IPS-18c (cell line): ENCODE data around the gene KYNU.
"Not testable (repeated sequence)": the region's sequence is repeated elsewhere in the genome, so short reads cannot be mapped to it uniquely, and the experiment has no call there.

ENCODE experiments used
- H3K4me3 ChIP-seq: 2 replicates; pipeline ENCODE4 v1.7.0; 2013; ENCODE audit warnings: low read depth, mild to moderate bottlenecking, low read length, moderate library complexity; ENCODE audit not compliant: insufficient read depth
- H3K9me3 ChIP-seq: one replicate; pipeline ENCODE4 v1.6.1; 2013; ENCODE audit warnings: mild to moderate bottlenecking, low read length, moderate library complexity; ENCODE audit not compliant: control insufficient read depth, insufficient read depth

Gene KYNU

GRCh38 chr2:143081616-143082015 is 204.2 kb downstream of the KYNU start:
- H3K4me3 ChIP-seq: no peak overlapping the region
- H3K9me3 ChIP-seq: no peaks in the 10 kb centered on the region

GRCh38 chr2:143083636-143084035 is 206.2 kb downstream of the KYNU start:
- Histone ChIP-seq H3K4me3 (no peak overlapping the region), H3K9me3 (no peaks in the 10 kb centered on the region)

GRCh38 chr2:143084462-143084861 is 207.0 kb downstream of the KYNU start:
- H3K4me3 ChIP-seq: no peak overlapping the region
- no peaks in the 10 kb centered on the region for H3K9me3 ChIP-seq

- Histone ChIP-seq H3K9me3 (no peaks in the 10 kb centered on the region), H3K4me3 (no peak overlapping the region)
Measured at GRCh38 chr2:143085125-143085784, 207.8 kb downstream of the KYNU start.

- no peak overlapping the region for H3K4me3 ChIP-seq
- no peaks in the 10 kb centered on the region for H3K9me3 ChIP-seq
Measured at GRCh38 chr2:143087033-143087432, 209.6 kb downstream of the KYNU start.

GRCh38 chr2:143088388-143088787 is 210.9 kb downstream of the KYNU start:
- Histone ChIP-seq H3K4me3 (no peak overlapping the region), H3K9me3 (no peaks in the 10 kb centered on the region)

- not testable (repeated sequence) for H3K9me3 ChIP-seq, H3K4me3 ChIP-seq
Measured at GRCh38 chr2:143089520-143089919, 212.1 kb downstream of the KYNU start.
